Body of pancreas (tissue), 4 donors: ENCODE data around the gene BPGM. TPM values are rescaled to one million over a fixed set of nuclear protein-coding genes. Genes with fewer than 3 reads are reported as not detected.

Experiments used
- ATAC-seq: fragments of 150-250 bp; one replicate; pipeline ENCODE4 v1.9.1; 2016
- DNase-seq, 4 donors: peaks; one replicate each; pipeline ENCODE4 v3.0.0-alpha.2; 2019
- H3K27ac ChIP-seq, 4 donors: fragments of 200-600 bp; sonication (generic); 1 replicate in 3 of 4; 2 replicates in 1 of 4; pipeline versions ENCODE4 v1.5.1 to v1.6.1; 2016 to 2019; ENCODE audit warnings: mild to moderate bottlenecking in 1 of 4, mixed read lengths in 1 of 4, moderate library complexity in 1 of 4
- H3K27me3 ChIP-seq, 2 donors: fragments of 200-600 bp; sonication (generic); one replicate each; pipeline ENCODE4 v1.6.0; 2016; ENCODE audit warnings: mild to moderate bottlenecking in 1 of 2
- H3K36me3 ChIP-seq, 2 donors: fragments of 200-600 bp; sonication (generic); replicated peaks in 1 of 2; 2 replicates each; pipeline ENCODE4 v1.5.1; 2016; ENCODE audit warnings: low read depth in 2 of 2; ENCODE audit not compliant: insufficient read depth in 1 of 2
- H3K4me1 ChIP-seq: fragments of 200-600 bp; sonication (generic); one replicate; pipeline ENCODE4 v1.6.0; 2016
- H3K4me3 ChIP-seq, 2 donors: fragments of 200-600 bp; sonication (generic); 1 replicate in 1 of 2; 2 replicates in 1 of 2; pipeline ENCODE4 v1.5.1; 2016 to 2019
- H3K9me3 ChIP-seq, 3 donors: fragments of 200-600 bp; sonication (generic); 1 replicate in 2 of 3; 2 replicates in 1 of 3; pipeline ENCODE4 v1.5.1; 2016
- POLR2A ChIP-seq, 3 donors: fragments of 450-650 bp; IDR thresholded peaks; one replicate each; pipeline ENCODE4 v1.6.1; 2016; ENCODE audit warnings: antibody characterized with exemption in 3 of 3, mild to moderate bottlenecking in 2 of 3
- WGBS, 2 donors: methylation state at CpG; one replicate each; pipeline ENCODE4 v1.1.5; 2017; 5-methylcytosine and 5-hydroxymethylcytosine counted together
- intact Hi-C: fragments of 100-400 bp; cut with DNase I; formaldehyde crosslinking; loops from one replicate; pipeline ENCODE4 v1.15.1; 2023
- total RNA-seq, 2 donors: library from RNA; depleted of rRNA; stranded (reverse); fragments of >200 nt; gene quantifications; one replicate each; pipeline ENCODE4 v1.1.0, GENCODE V29; 2016
- TF ChIP-seq, protein P1 (sequence below), 7 experiments: fragments of 450-650 bp in 4 of 7; fragments of 200-600 bp in 3 of 7; sonication (generic) in 3 of 7; IDR thresholded peaks; one replicate each; pipeline ENCODE4 v1.5.1; 2016 to 2019; ENCODE audit warnings: antibody characterized with exemption in 7 of 7

BPGM gene
- total RNA-seq, 2 donors from 2014 or later = 2.6 to 7.8 TPM

DNA sequence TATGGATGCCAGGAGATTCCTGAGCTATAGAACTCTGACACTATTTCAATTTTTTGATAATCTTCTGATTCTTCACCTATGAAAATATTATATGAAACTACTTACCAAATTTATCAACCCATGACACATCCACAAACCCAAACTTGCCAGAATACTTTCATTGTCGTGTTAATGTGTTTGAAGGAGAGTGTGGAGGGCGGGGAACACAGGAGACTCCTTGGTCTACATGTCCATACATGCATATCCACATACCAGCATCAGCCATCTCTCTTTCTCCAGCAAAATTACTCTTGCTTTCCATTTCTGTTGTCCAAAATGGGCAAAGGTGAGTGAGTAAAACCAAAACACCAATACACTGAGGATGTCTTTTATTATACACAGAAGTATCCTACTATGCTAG lies 23.5 kb upstream of the BPGM start:
- H3K27ac ChIP-seq = no peak overlapping the region
- intact Hi-C loops = no loop called here
- TF ChIP-seq, protein P1, sequence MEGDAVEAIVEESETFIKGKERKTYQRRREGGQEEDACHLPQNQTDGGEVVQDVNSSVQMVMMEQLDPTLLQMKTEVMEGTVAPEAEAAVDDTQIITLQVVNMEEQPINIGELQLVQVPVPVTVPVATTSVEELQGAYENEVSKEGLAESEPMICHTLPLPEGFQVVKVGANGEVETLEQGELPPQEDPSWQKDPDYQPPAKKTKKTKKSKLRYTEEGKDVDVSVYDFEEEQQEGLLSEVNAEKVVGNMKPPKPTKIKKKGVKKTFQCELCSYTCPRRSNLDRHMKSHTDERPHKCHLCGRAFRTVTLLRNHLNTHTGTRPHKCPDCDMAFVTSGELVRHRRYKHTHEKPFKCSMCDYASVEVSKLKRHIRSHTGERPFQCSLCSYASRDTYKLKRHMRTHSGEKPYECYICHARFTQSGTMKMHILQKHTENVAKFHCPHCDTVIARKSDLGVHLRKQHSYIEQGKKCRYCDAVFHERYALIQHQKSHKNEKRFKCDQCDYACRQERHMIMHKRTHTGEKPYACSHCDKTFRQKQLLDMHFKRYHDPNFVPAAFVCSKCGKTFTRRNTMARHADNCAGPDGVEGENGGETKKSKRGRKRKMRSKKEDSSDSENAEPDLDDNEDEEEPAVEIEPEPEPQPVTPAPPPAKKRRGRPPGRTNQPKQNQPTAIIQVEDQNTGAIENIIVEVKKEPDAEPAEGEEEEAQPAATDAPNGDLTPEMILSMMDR (IDR thresholded peaks at IDR 0.05) = no peak
- no peak for TF ChIP-seq POLR2A (IDR thresholded peaks at IDR 0.05)
- no peaks in the 10 kb centered on the region for H3K27me3 ChIP-seq
- no peaks in the 10 kb centered on the region for H3K36me3 ChIP-seq
- DNase-seq (no peak), ATAC-seq (no peak)
- no peaks in the 10 kb centered on the region for H3K9me3 ChIP-seq
- no peak overlapping the region for H3K4me3 ChIP-seq
- H3K4me1 ChIP-seq = no peaks in the 10 kb centered on the region
- WGBS, 2 donors = 55 to 57% methylated on average over 2 of the region's 2 CpGs

DNA sequence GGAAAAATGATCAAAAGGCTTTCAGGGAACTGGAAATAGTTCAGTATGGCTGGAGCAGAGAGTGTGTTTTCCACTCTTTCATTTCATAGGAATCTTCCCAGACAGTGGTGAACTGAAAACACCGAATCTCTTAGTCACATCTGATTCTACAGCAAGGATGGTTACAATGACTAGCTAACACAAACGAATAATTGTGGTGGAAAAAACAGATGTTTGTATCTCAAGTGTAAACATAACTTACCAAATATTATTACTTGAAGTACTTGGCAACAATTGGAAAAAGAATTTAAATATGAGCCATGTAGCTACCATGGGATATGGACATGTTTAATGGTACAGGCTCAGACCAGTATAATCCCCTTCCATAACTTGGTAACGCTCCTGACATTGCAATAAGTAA lies 21.1 kb upstream of the BPGM start:
- H3K9me3 ChIP-seq = no peaks in the 10 kb centered on the region
- DNase-seq = no peak
- no peak for ATAC-seq
- H3K36me3 ChIP-seq = no peaks in the 10 kb centered on the region
- H3K4me1 ChIP-seq = no peaks in the 10 kb centered on the region
- intact Hi-C loops = no loop called here
- 53 to 58% methylated on average over 3 of the region's 3 CpGs for WGBS, 2 donors
- TF ChIP-seq, protein P1 (IDR thresholded peaks at IDR 0.05) = no peak
- TF ChIP-seq POLR2A (IDR thresholded peaks at IDR 0.05) = no peak
- no peak overlapping the region for H3K27ac ChIP-seq
- H3K4me3 ChIP-seq = no peak overlapping the region
- no peaks in the 10 kb centered on the region for H3K27me3 ChIP-seq

DNA sequence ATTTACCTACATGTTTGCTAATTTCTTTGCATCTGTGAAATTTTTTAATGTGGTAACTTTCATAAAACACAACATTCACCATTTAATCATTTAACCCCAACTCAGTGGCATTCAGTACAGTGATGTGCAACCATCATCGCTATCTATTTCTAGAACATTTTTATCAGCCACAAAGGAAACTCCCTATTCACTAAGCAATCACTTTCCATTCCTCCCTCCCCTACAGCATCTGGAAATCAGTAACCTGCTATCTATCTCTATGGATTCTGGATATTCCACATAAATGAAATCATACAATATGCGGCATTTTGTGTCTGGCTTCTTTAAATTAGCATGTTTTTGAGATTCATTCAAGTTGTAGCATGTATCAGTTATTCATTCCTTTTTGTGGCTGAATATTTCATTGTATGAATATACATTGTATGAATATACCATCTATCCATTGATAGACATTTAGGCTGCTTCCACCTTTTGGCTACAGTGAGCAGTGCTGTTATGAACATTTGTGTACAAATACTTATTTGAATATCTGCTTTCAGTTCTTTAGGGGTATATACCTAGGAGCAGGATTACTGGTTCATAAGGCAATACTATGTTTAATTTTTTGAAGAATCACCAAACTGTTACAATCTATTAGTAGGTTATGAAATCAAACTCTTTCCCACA lies 19.4 kb upstream of the BPGM start:
- H3K27me3 ChIP-seq = no peaks in the 10 kb centered on the region
- H3K9me3 ChIP-seq = no peaks in the 10 kb centered on the region
- no peak for DNase-seq
- no peak for TF ChIP-seq POLR2A (IDR thresholded peaks at IDR 0.05)
- TF ChIP-seq, protein P1 (IDR thresholded peaks at IDR 0.05) = no peak
- no peak overlapping the region for H3K27ac ChIP-seq
- ATAC-seq = no peak
- 74 to 78% methylated on average over 2 of the region's 2 CpGs for WGBS, 2 donors
- intact Hi-C loops = no loop called here
- H3K36me3 ChIP-seq = no peaks in the 10 kb centered on the region
- H3K4me3 ChIP-seq = no peak overlapping the region
- H3K4me1 ChIP-seq = no peaks in the 10 kb centered on the region

DNA sequence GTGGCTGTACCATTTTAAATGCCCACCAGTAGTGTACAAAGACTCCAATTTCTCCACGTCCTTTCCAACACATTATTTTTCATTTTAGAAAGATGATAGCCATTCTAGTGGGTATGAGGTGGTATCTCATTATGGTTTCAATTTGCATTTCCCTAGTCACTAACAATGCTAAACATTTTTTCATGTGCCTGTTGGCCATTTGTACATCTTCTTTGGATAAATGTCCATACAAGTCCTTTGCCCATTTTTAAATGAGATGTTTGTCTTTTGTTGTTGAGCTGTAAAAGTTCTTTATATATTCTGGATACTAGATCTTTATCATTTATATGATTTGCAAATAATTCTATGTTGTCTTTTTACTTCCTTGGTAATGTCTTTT lies 18.9 kb upstream of the BPGM start:
- ATAC-seq (no peak), DNase-seq (no peak)
- Histone ChIP-seq H3K4me1 (no peaks in the 10 kb centered on the region), H3K27me3 (no peaks in the 10 kb centered on the region), H3K4me3 (no peak overlapping the region), H3K36me3 (no peaks in the 10 kb centered on the region), H3K9me3 (no peaks in the 10 kb centered on the region), H3K27ac (no peak overlapping the region)
- WGBS, 2 donors = 0 to 17% methylated on average over 1 of the region's 1 CpG
- intact Hi-C loops = no loop called here
- TF ChIP-seq, protein P1 (IDR thresholded peaks at IDR 0.05) = no peak
- no peak for TF ChIP-seq POLR2A (IDR thresholded peaks at IDR 0.05)

DNA sequence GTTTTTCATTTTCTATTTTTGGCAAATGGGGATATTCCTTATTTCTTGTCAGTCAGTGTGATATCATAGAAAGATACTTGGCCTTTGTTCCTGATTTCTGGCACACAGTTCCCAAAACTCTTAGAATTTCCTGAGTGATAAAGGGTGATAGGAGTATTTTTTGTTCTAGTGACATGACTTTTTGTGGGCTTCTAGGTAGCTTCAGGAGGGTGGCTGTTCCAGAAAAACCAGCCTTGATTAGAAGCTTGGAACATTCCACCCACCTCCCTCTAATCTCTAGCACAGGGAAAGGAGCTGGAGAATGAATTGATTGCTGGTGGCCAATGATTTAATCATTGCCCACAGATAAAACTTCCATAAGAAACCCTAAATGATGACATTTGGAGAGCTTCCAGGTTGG lies 17.2 kb upstream of the BPGM start:
- Histone ChIP-seq H3K36me3 (no peaks in the 10 kb centered on the region), H3K27ac (no peak overlapping the region), H3K9me3 (no peaks in the 10 kb centered on the region), H3K4me1 (no peaks in the 10 kb centered on the region), H3K27me3 (no peaks in the 10 kb centered on the region), H3K4me3 (no peak overlapping the region)
- DNase-seq = no peak
- no peak for TF ChIP-seq POLR2A (IDR thresholded peaks at IDR 0.05)
- TF ChIP-seq, protein P1 (IDR thresholded peaks at IDR 0.05) = no peak
- ATAC-seq = no peak
- intact Hi-C loops = no loop called here
